HepG2 (cell line): ENCODE measurements around the gene CYP26A1. TPM values are rescaled to one million over a fixed set of nuclear protein-coding genes. Genes with fewer than 3 reads are reported as not detected.

ENCODE experiments used
- ATAC-seq: fragments of 200-7000 bp; cut with Tn5 transposase; 3 replicates; pipeline ENCODE4 v1.9.1; 2020; ENCODE audit warnings: mild to moderate bottlenecking, moderate library complexity
- BruUV-seq: library from RNA; stranded (reverse); fragments of 400-500 nt; replicated peaks from 2 replicates; lab custom pipeline; 2021; lab: Mats Ljungman, UMichigan
- CTCF ChIA-PET: fragments of 300-600 bp; formaldehyde crosslinking; extraction: SDS; loops from one replicate; lab custom pipeline; 2021; ENCODE audit warnings: low total read pairs, inconsistent platforms, low intra/inter-chr PET ratio; lab: Yijun Ruan, JAX
- POLR2A ChIA-PET: fragments of 350-600 bp; sonication (Branson Sonifier 250); formaldehyde crosslinking; loops from one replicate; lab custom pipeline; 2020; ENCODE audit warnings: antibody characterized with exemption, inconsistent platforms; lab: Yijun Ruan, JAX
- DNase-seq: peaks from one replicate; pipeline ENCODE4 v3.0.0-alpha.2; 2015; ENCODE audit warnings: low spot score
- FAIRE-seq: peaks from 3 replicates; lab custom pipeline; 2011; peaks lifted over from hg19 to GRCh38; lab: Jason Lieb, UNC
- H2AFZ ChIP-seq: one replicate; pipeline ENCODE4 v1.6.1; 2011; ENCODE audit warnings: low read length, inconsistent platforms
- H3K27ac ChIP-seq: fragments of 300-600 bp; 3 replicates; pipeline ENCODE4 v1.8.0; 2011; ENCODE audit warnings: mixed run types, mild to moderate bottlenecking, mixed read lengths, low read length, inconsistent platforms; ENCODE audit not compliant: insufficient read depth; ENCODE audit errors: extremely low read length
- H3K27me3 ChIP-seq, 2 experiments: fragments of 200-600 bp in 1 of 2; 2 replicates in 1 of 2; 3 replicates in 1 of 2; pipeline versions ENCODE4 v1.6.0 to v1.8.0; 2011; ENCODE audit warnings: low read length in 2 of 2, mild to moderate bottlenecking in 2 of 2, moderate library complexity in 2 of 2, inconsistent platforms in 1 of 2; ENCODE audit not compliant: insufficient read depth in 2 of 2, control insufficient read depth in 1 of 2
- H3K36me3 ChIP-seq, 2 experiments: fragments of 200-600 bp in 1 of 2; replicated peaks in 1 of 2; 2 replicates in 1 of 2; 3 replicates in 1 of 2; pipeline versions ENCODE4 v1.5.1 to v1.8.0; 2011; ENCODE audit warnings: low read length in 2 of 2, inconsistent platforms in 1 of 2; ENCODE audit not compliant: insufficient read depth in 2 of 2, control insufficient read depth in 1 of 2
- H3K4me1 ChIP-seq: 2 replicates; pipeline ENCODE4 v1.5.1; 2012; ENCODE audit warnings: low read length, inconsistent platforms; ENCODE audit not compliant: insufficient read depth
- H3K4me2 ChIP-seq: 2 replicates; pipeline ENCODE4 v1.6.0; 2011; ENCODE audit warnings: low read depth, low read length, inconsistent platforms
- H3K4me3 ChIP-seq, 3 experiments: fragments of 200-600 bp in 1 of 3; sonication (generic), shearing (Covaris generic) in 1 of 3; replicated peaks in 1 of 3; 2 replicates each; pipeline ENCODE4 v1.5.1; 2011 to 2016; ENCODE audit warnings: low read length in 3 of 3, inconsistent platforms in 2 of 3, low read depth in 2 of 3, mild to moderate bottlenecking in 2 of 3, control low read depth in 1 of 3, mixed read lengths in 1 of 3; ENCODE audit not compliant: insufficient read depth in 1 of 3
- H3K79me2 ChIP-seq: one replicate; pipeline ENCODE4 v1.6.1; 2011; ENCODE audit warnings: low read length, inconsistent platforms; ENCODE audit not compliant: insufficient read depth
- H3K9ac ChIP-seq: 2 replicates; pipeline ENCODE4 v1.6.0; 2011; ENCODE audit warnings: mild to moderate bottlenecking, low read depth, low read length, inconsistent platforms; ENCODE audit not compliant: insufficient read depth
- H3K9me3 ChIP-seq: 2 replicates; pipeline ENCODE4 v1.5.1; 2012; ENCODE audit warnings: mild to moderate bottlenecking, low read length
- H4K20me1 ChIP-seq: 2 replicates; pipeline ENCODE4 v1.6.0; 2011; ENCODE audit warnings: inconsistent platforms, mild to moderate bottlenecking, low read length, moderate library complexity; ENCODE audit not compliant: insufficient read depth
- ARNTL ChIP-seq: sonication (generic); formaldehyde crosslinking; IDR thresholded peaks from 2 replicates; pipeline ENCODE4 v1.4.0; 2020; ENCODE audit warnings: mild to moderate bottlenecking, missing genetic modification reagents
- BATF2 ChIP-seq: sonication (generic); formaldehyde crosslinking; IDR thresholded peaks from 2 replicates; pipeline ENCODE4 v1.8.0; 2022; ENCODE audit warnings: mild to moderate bottlenecking, missing genetic modification reagents, moderate library complexity
- ELF1 ChIP-seq: sonication (generic); formaldehyde crosslinking; IDR thresholded peaks from 2 replicates; pipeline ENCODE4 v1.4.0; 2020; ENCODE audit warnings: missing genetic modification reagents
- HDAC1 ChIP-seq: sonication (generic); formaldehyde crosslinking; IDR thresholded peaks from 2 replicates; pipeline ENCODE4 v1.5.1; 2020; ENCODE audit warnings: mild to moderate bottlenecking, missing genetic modification reagents
- HNF4A ChIP-seq: sonication (generic); formaldehyde crosslinking; IDR thresholded peaks from 2 replicates; pipeline ENCODE4 v1.4.0; 2020; ENCODE audit warnings: missing genetic modification reagents
- HNRNPUL1 ChIP-seq: fragments of 200-400 bp; formaldehyde crosslinking; IDR thresholded peaks from 2 replicates; pipeline ENCODE4 v1.6.1; 2017; ENCODE audit warnings: low read depth, mild to moderate bottlenecking, low read length, moderate library complexity
- KLF13 ChIP-seq: sonication (generic); formaldehyde crosslinking; IDR thresholded peaks from 2 replicates; pipeline ENCODE4 v1.4.0; 2020; ENCODE audit warnings: mild to moderate bottlenecking, missing genetic modification reagents
- POLR2G ChIP-seq: fragments of 200-400 bp; formaldehyde crosslinking; IDR thresholded peaks from 2 replicates; pipeline ENCODE4 v1.6.1; 2018; ENCODE audit warnings: mild to moderate bottlenecking, low read depth, low read length, moderate library complexity
- SMARCE1 ChIP-seq: fragments of 450-650 bp; IDR thresholded peaks from 2 replicates; pipeline ENCODE4 v1.6.1; 2017; ENCODE audit warnings: borderline replicate concordance
- ZBTB42 ChIP-seq: sonication (generic); formaldehyde crosslinking; IDR thresholded peaks from 2 replicates; pipeline ENCODE4 v1.5.0; 2020; ENCODE audit warnings: mild to moderate bottlenecking, missing genetic modification reagents
- ZC3H4 ChIP-seq: sonication (generic); formaldehyde crosslinking; IDR thresholded peaks from 2 replicates; pipeline ENCODE4 v1.4.0; 2020; ENCODE audit warnings: missing genetic modification reagents, borderline replicate concordance
- ZNF296 ChIP-seq: sonication (generic); formaldehyde crosslinking; conservative IDR thresholded peaks from 2 replicates; pipeline ENCODE4 v1.5.0; 2020; ENCODE audit warnings: mild to moderate bottlenecking, missing genetic modification reagents
- ZNF678 ChIP-seq: sonication (generic); formaldehyde crosslinking; IDR thresholded peaks from 2 replicates; pipeline ENCODE4 v1.4.0; 2020; ENCODE audit warnings: mild to moderate bottlenecking, missing genetic modification reagents
- ZNF790 ChIP-seq: sonication (generic); formaldehyde crosslinking; IDR thresholded peaks from 2 replicates; pipeline ENCODE4 v1.8.0; 2022; ENCODE audit warnings: missing genetic modification reagents, mild to moderate bottlenecking, borderline replicate concordance
- WGBS: methylation state at CpG from one replicate; pipeline ENCODE4 v1.1.6; 2017; ENCODE audit warnings: low lambda C conversion rate; 5-methylcytosine and 5-hydroxymethylcytosine counted together
- in situ Hi-C: cut with HindIII; loops from 2 replicates; pipeline ENCODE4 v1.10.0; 2017; ENCODE audit warnings: low pct_unique_long_range_greater_than_20kb; ENCODE audit not compliant: extremely low pct_ligation_motif_present
- intact Hi-C: fragments of 100-400 bp; cut with micrococcal nuclease; formaldehyde crosslinking; loops from one replicate; pipeline ENCODE4 v1.10.0; 2022; ENCODE audit not compliant: unreplicated experiment
- polyA plus RNA-seq, 8 experiments: library from polyadenylated mRNA; depleted of rRNA in 3 of 8; stranded (reverse) in 7 of 8; unstranded in 1 of 8; fragments of >200 nt; fragmentation: Illumina TruSeq in 4 of 8; extraction: Trizol in 4 of 8; gene quantifications; 2 replicates each; pipeline versions ENCODE4 v1.2.1 to v1.2.3, GENCODE V29; 2011 to 2016; ENCODE audit warnings: low read depth in 4 of 8, missing spikeins in 1 of 8, mixed read lengths in 1 of 8; ENCODE audit not compliant: insufficient read depth in 1 of 8
- total RNA-seq, 5 experiments: library from RNA; depleted of rRNA; stranded (reverse); fragments of >200 nt; fragmentation: Illumina TruSeq; extraction: Trizol; gene quantifications; 2 replicates each; pipeline ENCODE4 v1.2.3, GENCODE V29; 2016; ENCODE audit warnings: low read depth in 1 of 5
- TF ChIP-seq, protein P1 (sequence below): sonication (generic); formaldehyde crosslinking; IDR thresholded peaks from 2 replicates; pipeline ENCODE4 v1.8.0; 2022; ENCODE audit warnings: missing genetic modification reagents, mild to moderate bottlenecking, moderate library complexity, borderline replicate concordance
- TF ChIP-seq, protein P2 (sequence below): sonication (generic); formaldehyde crosslinking; IDR thresholded peaks from 2 replicates; pipeline ENCODE4 v1.4.0; 2020; ENCODE audit warnings: missing genetic modification reagents
- TF ChIP-seq, protein P3 (sequence below): sonication (generic); formaldehyde crosslinking; IDR thresholded peaks from 2 replicates; pipeline ENCODE4 v1.9.0; 2022; ENCODE audit warnings: missing genetic modification reagents, mild to moderate bottlenecking, borderline replicate concordance
- TF ChIP-seq, protein P4 (sequence below): sonication (generic); formaldehyde crosslinking; IDR thresholded peaks from 2 replicates; pipeline ENCODE4 v1.4.0; 2020; ENCODE audit warnings: missing genetic modification reagents, low read depth, mild to moderate bottlenecking, borderline replicate concordance

CYP26A1 gene
- total and polyA plus RNA-seq, 2 of the 13 experiments (the other 11 are each of a cell fraction or from before 2014, with no cell fraction given), result 0.15 TPM; not detected in 1

DNA sequence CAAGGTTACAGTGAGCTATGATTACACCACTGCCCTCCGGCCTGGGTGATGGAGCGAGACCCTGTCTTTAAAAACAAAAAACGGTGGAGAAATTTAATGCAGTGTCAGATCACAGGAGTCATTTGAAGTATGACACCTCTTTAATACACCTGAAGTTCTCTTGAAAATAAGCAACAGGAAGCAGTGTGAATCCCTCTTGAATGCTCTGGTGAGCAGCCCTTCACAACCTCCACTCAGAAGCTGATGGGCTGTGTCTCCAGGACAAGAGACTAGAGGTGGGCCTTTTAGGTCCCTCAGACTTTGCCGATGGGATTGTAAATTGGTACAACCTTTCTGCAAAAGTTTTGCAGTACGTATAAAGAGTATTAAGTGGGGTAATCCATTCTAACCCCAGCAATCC is 50.1 kb downstream of the CYP26A1 start:
- H3K27ac ChIP-seq, result no peak overlapping the region
- POLR2A ChIA-PET, result no interaction called here
- no peak overlapping the region for H2AFZ ChIP-seq
- ATAC-seq, result no peak
- no peak overlapping the region for H3K4me2 ChIP-seq
- H3K9ac ChIP-seq, result no peak overlapping the region
- in situ Hi-C loops (no loop called here), intact Hi-C loops (no loop called here)
- 30% methylated on average over 5 of the region's 5 CpGs for WGBS
- peaks cover 22% of the 10 kb centered on the region for H3K9me3 ChIP-seq
- no peaks in the 10 kb centered on the region for H3K4me1 ChIP-seq
- H3K79me2 ChIP-seq, result no peaks in the 10 kb centered on the region
- FAIRE-seq, result no peak
- no peak overlapping the region for H3K4me3 ChIP-seq
- CTCF ChIA-PET, result no interaction called here
- no TSS peak for BruUV-seq
- DNase-seq, result no peak
- H4K20me1 ChIP-seq, result no peaks in the 10 kb centered on the region
- H3K36me3 ChIP-seq, result no peaks in the 10 kb centered on the region
- H3K27me3 ChIP-seq, result no peaks in the 10 kb centered on the region
- TF ChIP-seq BATF2 (CRISPR knock-in tag), result no peak
- TF ChIP-seq ZNF296 (CRISPR knock-in tag), result no peak
- no peak for TF ChIP-seq ELF1 (CRISPR knock-in tag)
- no peak for TF ChIP-seq HNF4A (CRISPR knock-in tag)
- TF ChIP-seq POLR2G, result no peak
- no peak for TF ChIP-seq ARNTL (CRISPR knock-in tag)
- TF ChIP-seq HDAC1, result no peak
- TF ChIP-seq SMARCE1, result no peak
- TF ChIP-seq, protein P1, sequence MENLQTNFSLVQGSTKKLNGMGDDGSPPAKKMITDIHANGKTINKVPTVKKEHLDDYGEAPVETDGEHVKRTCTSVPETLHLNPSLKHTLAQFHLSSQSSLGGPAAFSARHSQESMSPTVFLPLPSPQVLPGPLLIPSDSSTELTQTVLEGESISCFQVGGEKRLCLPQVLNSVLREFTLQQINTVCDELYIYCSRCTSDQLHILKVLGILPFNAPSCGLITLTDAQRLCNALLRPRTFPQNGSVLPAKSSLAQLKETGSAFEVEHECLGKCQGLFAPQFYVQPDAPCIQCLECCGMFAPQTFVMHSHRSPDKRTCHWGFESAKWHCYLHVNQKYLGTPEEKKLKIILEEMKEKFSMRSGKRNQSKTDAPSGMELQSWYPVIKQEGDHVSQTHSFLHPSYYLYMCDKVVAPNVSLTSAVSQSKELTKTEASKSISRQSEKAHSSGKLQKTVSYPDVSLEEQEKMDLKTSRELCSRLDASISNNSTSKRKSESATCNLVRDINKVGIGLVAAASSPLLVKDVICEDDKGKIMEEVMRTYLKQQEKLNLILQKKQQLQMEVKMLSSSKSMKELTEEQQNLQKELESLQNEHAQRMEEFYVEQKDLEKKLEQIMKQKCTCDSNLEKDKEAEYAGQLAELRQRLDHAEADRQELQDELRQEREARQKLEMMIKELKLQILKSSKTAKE, result no peak
- TF ChIP-seq, protein P2, sequence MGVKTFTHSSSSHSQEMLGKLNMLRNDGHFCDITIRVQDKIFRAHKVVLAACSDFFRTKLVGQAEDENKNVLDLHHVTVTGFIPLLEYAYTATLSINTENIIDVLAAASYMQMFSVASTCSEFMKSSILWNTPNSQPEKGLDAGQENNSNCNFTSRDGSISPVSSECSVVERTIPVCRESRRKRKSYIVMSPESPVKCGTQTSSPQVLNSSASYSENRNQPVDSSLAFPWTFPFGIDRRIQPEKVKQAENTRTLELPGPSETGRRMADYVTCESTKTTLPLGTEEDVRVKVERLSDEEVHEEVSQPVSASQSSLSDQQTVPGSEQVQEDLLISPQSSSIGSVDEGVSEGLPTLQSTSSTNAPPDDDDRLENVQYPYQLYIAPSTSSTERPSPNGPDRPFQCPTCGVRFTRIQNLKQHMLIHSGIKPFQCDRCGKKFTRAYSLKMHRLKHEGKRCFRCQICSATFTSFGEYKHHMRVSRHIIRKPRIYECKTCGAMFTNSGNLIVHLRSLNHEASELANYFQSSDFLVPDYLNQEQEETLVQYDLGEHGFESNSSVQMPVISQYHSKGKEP (CRISPR knock-in tag), result no peak
- no peak for TF ChIP-seq ZNF790 (CRISPR knock-in tag)
- TF ChIP-seq, protein P3, sequence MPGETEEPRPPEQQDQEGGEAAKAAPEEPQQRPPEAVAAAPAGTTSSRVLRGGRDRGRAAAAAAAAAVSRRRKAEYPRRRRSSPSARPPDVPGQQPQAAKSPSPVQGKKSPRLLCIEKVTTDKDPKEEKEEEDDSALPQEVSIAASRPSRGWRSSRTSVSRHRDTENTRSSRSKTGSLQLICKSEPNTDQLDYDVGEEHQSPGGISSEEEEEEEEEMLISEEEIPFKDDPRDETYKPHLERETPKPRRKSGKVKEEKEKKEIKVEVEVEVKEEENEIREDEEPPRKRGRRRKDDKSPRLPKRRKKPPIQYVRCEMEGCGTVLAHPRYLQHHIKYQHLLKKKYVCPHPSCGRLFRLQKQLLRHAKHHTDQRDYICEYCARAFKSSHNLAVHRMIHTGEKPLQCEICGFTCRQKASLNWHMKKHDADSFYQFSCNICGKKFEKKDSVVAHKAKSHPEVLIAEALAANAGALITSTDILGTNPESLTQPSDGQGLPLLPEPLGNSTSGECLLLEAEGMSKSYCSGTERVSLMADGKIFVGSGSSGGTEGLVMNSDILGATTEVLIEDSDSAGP (CRISPR knock-in tag), result no peak
- TF ChIP-seq, protein P4, sequence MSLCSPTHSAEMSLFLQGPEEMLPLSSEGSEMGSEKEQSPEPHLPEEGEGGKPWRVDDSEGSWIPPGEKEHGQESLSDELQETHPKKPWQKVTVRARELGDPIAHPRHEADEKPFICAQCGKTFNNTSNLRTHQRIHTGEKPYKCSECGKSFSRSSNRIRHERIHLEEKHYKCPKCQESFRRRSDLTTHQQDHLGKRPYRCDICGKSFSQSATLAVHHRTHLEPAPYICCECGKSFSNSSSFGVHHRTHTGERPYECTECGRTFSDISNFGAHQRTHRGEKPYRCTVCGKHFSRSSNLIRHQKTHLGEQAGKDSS (CRISPR knock-in tag), result no peak
- TF ChIP-seq ZNF678, result no peak
- no peak for TF ChIP-seq KLF13 (CRISPR knock-in tag)
- no peak for TF ChIP-seq HNRNPUL1
- no peak for TF ChIP-seq ZBTB42 (CRISPR knock-in tag)
- no peak for TF ChIP-seq ZC3H4 (CRISPR knock-in tag)
